ENCODE data around the gene MAP1LC3B2.

The MAP1LC3B2 gene

GRCh38 chr12:116619246-116619645 is 60.1 kb downstream of the MAP1LC3B2 start:
- no peak for DNase-seq (ENCODE audit: low read depth)
- TF ChIP-seq CTCF (conservative IDR thresholded peaks at IDR 0.05; ENCODE audit: control insufficient read depth, insufficient read depth, low read depth, low read length), result no peak
- H3K4me3 ChIP-seq (ENCODE audit: control insufficient read depth, low read depth, low read length), result no peak overlapping the region

GRCh38 chr12:116620124-116620491 is 60.9 kb downstream of the MAP1LC3B2 start:
- TF ChIP-seq CTCF (conservative IDR thresholded peaks at IDR 0.05; ENCODE audit: control insufficient read depth, insufficient read depth, low read depth, low read length), result no peak
- H3K4me3 ChIP-seq (ENCODE audit: control insufficient read depth, low read depth, low read length), result no peak overlapping the region
- DNase-seq (ENCODE audit: low read depth), result no peak

- TF ChIP-seq CTCF (conservative IDR thresholded peaks at IDR 0.05; ENCODE audit: control insufficient read depth, insufficient read depth, low read depth, low read length), result no peak
- no peak for DNase-seq (ENCODE audit: low read depth)
- H3K4me3 ChIP-seq (ENCODE audit: control insufficient read depth, low read depth, low read length), result no peak overlapping the region
Measured at GRCh38 chr12:116620492-116621191, 61.5 kb downstream of the MAP1LC3B2 start.

- no peak for TF ChIP-seq CTCF (conservative IDR thresholded peaks at IDR 0.05; ENCODE audit: control insufficient read depth, insufficient read depth, low read depth, low read length)
- no peak for DNase-seq (ENCODE audit: low read depth)
- H3K4me3 ChIP-seq (ENCODE audit: control insufficient read depth, low read depth, low read length), result no peak overlapping the region
Measured at GRCh38 chr12:116621194-116621593, 62.0 kb downstream of the MAP1LC3B2 start.

GRCh38 chr12:116624516-116624915 is 65.3 kb downstream of the MAP1LC3B2 start:
- H3K4me3 ChIP-seq (ENCODE audit: control insufficient read depth, low read depth, low read length), result no peak overlapping the region
- TF ChIP-seq CTCF (conservative IDR thresholded peaks at IDR 0.05; ENCODE audit: control insufficient read depth, insufficient read depth, low read depth, low read length), result no peak
- DNase-seq (ENCODE audit: low read depth), result no peak

GRCh38 chr12:116626153-116626552 is 67.0 kb downstream of the MAP1LC3B2 start:
- TF ChIP-seq CTCF (conservative IDR thresholded peaks at IDR 0.05; ENCODE audit: control insufficient read depth, insufficient read depth, low read depth, low read length), result no peak
- no peak overlapping the region for H3K4me3 ChIP-seq (ENCODE audit: control insufficient read depth, low read depth, low read length)

More at GRCh38 chr12:116626153-116626552, 67.0 kb downstream of the MAP1LC3B2 start:
- no peak for DNase-seq (ENCODE audit: low read depth)
